Measurements from ENCODE around the gene DSE.

The DSE gene

GRCh38 chr6:116482780-116483179 lies 112.0 kb downstream of the DSE start:
- DNase-seq (ENCODE audit: low read depth) = no peak

GRCh38 chr6:116483616-116484015 lies 112.9 kb downstream of the DSE start:
- no peak for DNase-seq (ENCODE audit: low read depth)

- DNase-seq (ENCODE audit: low read depth) = no peak
Observed at GRCh38 chr6:116485559-116486184, 114.9 kb downstream of the DSE start.

GRCh38 chr6:116491610-116492330 lies 121.0 kb downstream of the DSE start:
- no peak for DNase-seq (ENCODE audit: low read depth)

- DNase-seq (ENCODE audit: low read depth) = no peak
Observed at GRCh38 chr6:116492331-116493067, 121.8 kb downstream of the DSE start.

Data from activated T-cell treated with anti-CD3 and anti-CD28 coated beads for 1 hour (primary cell).